GM18870 (cell line): ENCODE measurements around the gene SH3PXD2A.
"Not testable (repeated sequence)": the region's sequence is repeated elsewhere in the genome, so short reads cannot be mapped to it uniquely, and the experiment has no call there.

Experiments used
- ATAC-seq: cut with Tn5 transposase; IDR thresholded peaks from one replicate; pipeline ENCODE4 v1.9.1; 2021; ENCODE audit warnings: moderate library complexity; ENCODE audit not compliant: unreplicated experiment

SH3PXD2A gene

DNA sequence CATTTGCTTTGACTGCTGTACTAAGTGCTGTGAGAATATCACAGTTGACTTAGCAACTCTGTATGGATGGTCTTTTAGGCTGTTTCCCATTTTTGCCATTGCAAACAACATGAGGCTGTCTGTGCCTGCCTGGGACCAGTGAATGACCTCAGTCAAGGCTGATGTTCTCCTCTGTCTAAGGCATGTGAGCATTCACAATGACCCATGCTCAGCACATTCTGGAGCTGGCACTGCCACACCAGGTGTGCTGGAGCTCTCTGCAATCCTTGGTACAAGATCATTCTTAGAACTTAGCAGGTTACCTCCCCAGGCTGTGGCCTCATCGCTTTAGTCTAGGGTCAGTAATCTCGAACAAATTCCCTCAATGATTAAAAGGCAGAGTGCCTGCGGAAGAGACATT, 61.9 kb downstream of the SH3PXD2A start:
- no peak for ATAC-seq

DNA sequence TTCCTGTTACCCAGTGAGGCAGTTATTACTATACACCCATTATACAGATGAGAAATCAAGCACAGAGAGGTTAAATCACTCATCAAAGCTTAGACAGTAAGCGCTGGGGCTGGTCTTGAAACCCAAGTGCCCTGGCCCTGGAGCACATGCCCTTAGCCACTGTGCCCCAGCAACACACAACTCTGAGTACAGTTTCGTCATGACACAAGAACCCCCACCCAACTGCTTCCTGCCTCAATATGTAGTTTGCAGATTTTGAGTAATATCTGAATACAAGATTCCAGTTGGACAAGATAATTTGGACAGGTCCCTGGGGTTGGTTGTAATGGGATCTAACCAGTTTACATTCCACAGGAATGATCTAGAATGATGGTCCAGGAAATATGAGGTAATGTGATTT, 62.8 kb downstream of the SH3PXD2A start:
- ATAC-seq, result no peak

GRCh38 chr10:103791858-103792257, 63.5 kb downstream of the SH3PXD2A start:
- ATAC-seq, result no peak

- no peak for ATAC-seq
Measured at GRCh38 chr10:103791291-103791690, 64.1 kb downstream of the SH3PXD2A start.

DNA sequence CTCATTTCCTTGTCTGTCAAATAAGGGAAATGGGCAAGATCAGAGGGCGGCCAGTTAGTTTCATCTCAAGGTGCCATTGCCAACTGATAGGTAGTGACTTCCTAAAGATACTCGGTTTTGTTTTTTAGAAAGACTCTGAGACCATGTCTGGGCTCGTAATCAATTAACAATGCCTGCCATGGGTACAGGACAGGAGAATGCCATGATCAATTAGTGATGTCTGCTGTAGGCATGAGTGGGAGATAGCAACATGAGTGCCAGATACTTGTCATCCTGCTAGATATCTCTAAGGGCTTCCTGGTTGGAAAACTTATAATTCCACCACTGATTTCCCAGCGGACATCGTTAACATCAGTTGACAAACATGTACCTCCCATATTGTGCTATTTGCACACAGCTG, 64.8 kb downstream of the SH3PXD2A start:
- ATAC-seq, result no peak

GRCh38 chr10:103789771-103790201, 65.6 kb downstream of the SH3PXD2A start:
- no peak for ATAC-seq

- ATAC-seq, result no peak
Measured at GRCh38 chr10:103789161-103789560, 66.2 kb downstream of the SH3PXD2A start.

DNA sequence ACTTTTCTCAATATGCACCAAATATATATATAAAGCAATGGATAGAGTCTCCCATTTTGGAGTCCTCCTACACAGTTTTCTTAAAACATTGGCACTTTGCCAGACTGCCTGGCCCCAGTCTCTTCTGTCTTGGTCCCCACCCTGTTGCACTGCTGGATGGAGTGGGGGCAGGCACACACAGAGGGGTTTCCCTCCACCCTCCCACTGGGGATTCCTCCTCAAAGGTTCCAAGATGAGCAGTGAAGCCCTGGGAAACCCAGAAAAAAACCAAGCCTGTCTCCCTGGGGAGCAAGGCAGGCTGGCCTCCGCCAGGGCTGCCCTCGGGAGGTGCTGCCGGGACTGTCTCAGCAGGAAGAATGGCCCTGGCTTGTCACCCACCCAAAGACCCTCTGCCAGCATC, 68.0 kb downstream of the SH3PXD2A start:
- no peak for ATAC-seq

- ATAC-seq, result no peak
Measured at GRCh38 chr10:103786020-103786419, 69.4 kb downstream of the SH3PXD2A start.

- ATAC-seq, result no peak
Measured at GRCh38 chr10:103784723-103785418, 70.5 kb downstream of the SH3PXD2A start.

DNA sequence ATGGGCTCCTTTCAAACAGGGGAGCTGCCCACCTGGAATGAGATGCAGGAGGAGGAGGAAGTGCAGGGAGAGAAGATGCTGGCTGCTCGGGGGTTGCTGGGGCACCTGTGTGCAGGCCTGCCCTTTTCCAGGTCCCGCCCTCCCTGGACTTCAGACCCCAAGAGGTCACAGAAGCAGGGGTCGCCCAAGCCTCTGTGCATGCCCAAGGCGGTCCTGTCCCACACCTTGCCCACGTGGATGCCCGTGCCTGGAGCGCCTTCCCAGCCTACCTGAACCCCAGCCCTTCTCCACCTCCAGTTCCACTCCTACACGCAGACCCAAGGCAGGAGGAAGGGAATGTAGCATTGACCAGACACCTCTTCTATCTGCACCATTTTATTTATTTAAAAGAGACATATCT, 71.3 kb downstream of the SH3PXD2A start:
- ATAC-seq, result no peak

DNA sequence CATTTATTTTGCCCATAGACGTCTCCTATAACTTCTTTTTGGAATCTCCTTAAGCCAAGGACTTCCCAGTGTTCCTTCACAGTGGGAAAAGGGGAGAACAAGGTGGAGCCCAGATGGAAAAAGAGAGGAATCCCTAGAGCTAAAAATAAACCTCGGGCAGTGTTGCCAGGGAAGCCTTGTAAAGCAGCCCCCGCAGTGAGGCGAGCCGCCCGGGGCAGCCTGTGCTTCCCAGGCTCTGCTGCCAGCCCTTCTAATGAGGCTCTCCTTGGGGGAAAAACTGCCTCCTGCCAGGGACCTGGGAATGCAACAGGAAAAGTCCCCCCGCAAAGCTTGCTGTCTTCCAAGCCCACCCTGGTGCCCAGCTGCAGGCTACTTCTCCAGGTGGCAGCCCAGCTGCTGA, 71.7 kb downstream of the SH3PXD2A start:
- ATAC-seq, result no peak

DNA sequence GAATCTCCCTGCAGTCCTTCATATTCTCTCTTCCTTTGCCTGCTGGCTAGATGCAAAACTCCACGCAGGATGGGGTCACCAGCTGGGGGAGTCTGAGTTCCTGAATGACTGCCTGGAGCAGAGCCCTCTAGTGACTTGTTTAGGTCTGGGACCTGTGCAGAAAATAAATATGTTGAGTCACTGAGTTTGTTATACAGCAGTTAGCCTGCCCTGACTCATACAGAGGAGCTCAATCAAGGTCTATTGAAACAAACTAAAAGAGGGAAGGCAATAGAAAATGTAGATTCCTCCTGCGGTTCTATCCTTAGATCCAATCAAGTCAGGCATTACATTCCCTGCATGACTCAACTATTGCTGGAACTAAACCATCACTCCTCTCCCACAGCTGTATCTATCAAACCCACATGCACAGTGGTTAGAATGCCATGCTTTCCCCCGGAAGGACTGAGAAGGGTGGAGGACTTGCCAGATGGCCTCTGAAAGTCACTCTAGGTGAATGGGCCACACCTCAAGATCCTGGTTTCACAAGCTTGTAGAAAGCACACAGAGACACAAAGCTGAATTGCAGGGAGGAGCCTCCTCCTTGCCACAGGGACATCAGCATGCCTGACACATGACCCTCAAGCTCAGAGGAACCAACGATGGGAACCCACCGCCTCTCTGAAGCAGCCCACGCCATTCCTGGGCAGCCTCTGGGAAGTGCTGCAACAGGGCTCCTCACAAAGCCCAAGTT, 73.9 kb downstream of the SH3PXD2A start:
- ATAC-seq, result no peak

DNA sequence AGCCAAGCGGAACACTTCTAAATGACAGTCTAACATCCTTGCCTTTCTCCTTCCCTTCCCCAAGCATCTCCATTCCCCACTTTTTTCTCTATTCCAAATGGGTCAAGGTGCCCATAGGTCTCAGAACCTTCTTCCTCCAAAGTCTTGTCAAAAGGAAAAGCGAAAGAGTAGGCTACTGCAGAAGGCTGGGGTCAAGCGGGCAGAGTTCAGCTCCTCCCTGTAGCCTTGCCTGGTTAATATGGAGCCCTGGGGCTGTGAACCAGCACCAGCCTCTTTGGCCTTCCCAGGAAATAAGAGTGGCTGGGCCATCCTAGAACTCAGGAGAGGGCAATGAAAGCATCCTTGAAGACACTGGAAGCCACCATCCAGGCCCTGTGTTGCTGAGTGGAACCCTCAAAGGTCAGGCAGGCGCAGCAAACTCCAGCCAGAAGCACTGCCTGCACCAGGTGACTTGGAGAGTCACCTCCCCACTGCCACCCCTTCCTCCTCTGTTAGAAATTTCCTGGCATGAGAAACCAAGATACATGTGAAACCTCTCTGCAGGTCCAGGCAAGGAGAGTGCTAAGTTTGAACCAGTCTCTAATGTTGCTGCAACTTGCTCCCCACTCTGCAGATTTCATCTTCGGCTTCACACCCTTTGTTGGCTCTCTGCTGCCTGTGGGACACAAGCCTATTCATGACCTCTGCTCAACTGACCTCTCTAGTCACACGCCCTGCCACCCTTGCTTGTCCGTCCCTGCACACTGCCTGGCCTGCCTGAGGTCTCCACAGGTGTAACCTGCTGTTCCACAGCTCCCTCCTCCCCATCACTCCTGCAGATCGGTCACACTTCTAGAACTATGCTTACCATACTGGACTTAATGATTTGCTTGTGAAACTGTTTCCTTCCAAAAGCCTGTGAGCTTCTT, 74.9 kb downstream of the SH3PXD2A start:
- ATAC-seq, result no peak

- ATAC-seq, result no peak
Measured at GRCh38 chr10:103778358-103779139, 76.8 kb downstream of the SH3PXD2A start.

DNA sequence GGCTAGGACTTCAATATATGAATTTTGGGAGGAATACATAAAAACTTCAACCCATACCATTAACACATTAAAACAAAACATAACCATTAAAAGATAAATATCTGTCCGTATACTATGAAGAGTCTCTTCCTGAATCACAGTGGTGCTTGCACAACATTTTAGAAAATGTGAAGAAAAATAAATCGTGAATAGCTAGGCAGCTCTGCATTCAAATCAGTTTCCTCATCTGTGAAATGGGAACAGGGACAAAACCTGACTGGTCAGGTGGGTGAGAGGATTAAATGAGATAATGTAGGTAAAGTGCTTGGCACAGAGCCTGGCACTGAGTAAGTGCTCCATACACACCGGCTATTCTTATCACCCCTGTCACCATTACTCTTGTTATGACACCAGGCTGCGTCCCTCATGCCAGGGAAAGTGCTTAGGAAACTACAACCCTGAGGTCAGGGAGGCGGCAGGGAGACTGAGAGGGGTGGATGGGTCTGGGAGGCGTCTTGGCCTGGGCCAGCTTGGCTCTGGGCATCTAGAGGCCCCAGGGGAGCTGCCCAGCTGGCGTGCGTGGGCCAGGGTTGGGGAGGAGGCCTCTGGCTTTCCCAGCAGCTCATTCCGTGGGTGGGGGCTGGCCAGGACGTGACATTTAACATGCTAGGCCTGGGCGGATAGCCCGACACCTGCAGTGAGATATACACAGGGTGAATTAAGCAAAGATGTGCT, 78.3 kb downstream of the SH3PXD2A start:
- ATAC-seq, result no peak

GRCh38 chr10:103775776-103776175, 79.6 kb downstream of the SH3PXD2A start:
- no peak for ATAC-seq

- ATAC-seq, result not testable (repeated sequence)
Measured at GRCh38 chr10:103772846-103773245, 82.5 kb downstream of the SH3PXD2A start.

- ATAC-seq, result peak; percentile 55
Measured at GRCh38 chr10:103772096-103772845, 83.1 kb downstream of the SH3PXD2A start.
